K562 (cell line): ENCODE results near the gene MAP1S. TPM values are rescaled to one million over a fixed set of nuclear protein-coding genes. Genes with fewer than 3 reads are reported as not detected.

ENCODE experiments used
- CHD4 ChIP-seq: fragments of 200-600 bp; sonication (generic); IDR thresholded peaks from 3 replicates; pipeline ENCODE4 v1.6.1; 2012; ENCODE audit warnings: low read depth, mild to moderate bottlenecking, mixed read lengths, low read length, inconsistent platforms; ENCODE audit not compliant: insufficient read depth, insufficient replicate concordance, poor library complexity, severe bottlenecking
- KDM1A ChIP-seq, 2 experiments: fragments of 450-650 bp; IDR thresholded peaks; 2 replicates each; pipeline ENCODE4 v1.6.1; 2016; ENCODE audit warnings: mild to moderate bottlenecking in 2 of 2
- PTTG1 ChIP-seq: fragments of 450-650 bp; IDR thresholded peaks from 2 replicates; pipeline ENCODE4 v1.6.1; 2016; ENCODE audit warnings: low read depth, mild to moderate bottlenecking, missing genetic modification characterization, missing compliant biosample characterization
- TCF7L2 ChIP-seq: fragments of 150-350 bp; IDR thresholded peaks from 2 replicates; pipeline ENCODE4 v1.6.1; 2016; ENCODE audit warnings: low read depth, mild to moderate bottlenecking, low read length, moderate library complexity
- TRIM28 ChIP-seq: fragments of 450-650 bp; IDR thresholded peaks from 2 replicates; pipeline ENCODE4 v1.6.1; 2017
- ZNF347 ChIP-seq: fragments of 450-650 bp; formaldehyde crosslinking; IDR thresholded peaks from 2 replicates; pipeline ENCODE4 v1.4.0; 2020; ENCODE audit warnings: low read depth, mild to moderate bottlenecking, moderate library complexity
- polyA plus RNA-seq, 8 experiments: library from polyadenylated mRNA; depleted of rRNA in 4 of 8; stranded (reverse) in 5 of 8; unstranded in 3 of 8; fragments of >200 nt; fragmentation: Nextera tagmentation in 2 of 8; fragmentation: Illumina TruSeq in 1 of 8; extraction: Ambion mirVana in 2 of 8; extraction: Trizol in 1 of 8; gene quantifications; 2 replicates each; pipeline versions ENCODE4 v1.2.1 to v1.2.3, GENCODE V29; 2011 to 2014; ENCODE audit warnings: inconsistent platforms in 1 of 8, missing spikeins in 1 of 8
- total RNA-seq, 7 experiments: library from RNA; depleted of rRNA in 6 of 7; stranded (reverse); fragments of >200 nt in 6 of 7; fragmentation: Illumina TruSeq in 2 of 7; extraction: Trizol in 2 of 7; gene quantifications; 2 replicates each; pipeline versions ENCODE4 v1.2.1 to v1.2.3, GENCODE V29; 2011 to 2021; ENCODE audit warnings: low replicate concordance in 1 of 7
- TF ChIP-seq, protein P1 (sequence below): fragments of 200-600 bp; sonication (generic); IDR thresholded peaks from one replicate; pipeline ENCODE4 v1.6.1; 2012; ENCODE audit warnings: mild to moderate bottlenecking, low read depth, low read length, inconsistent platforms

MAP1S gene
- total and polyA plus RNA-seq, 9 of the 15 experiments (the other 6 are each of a cell fraction or from before 2014, with no cell fraction given): 2.0 to 81.0 (median 9.5) TPM

GRCh38 chr19:17706750-17707181 lies 12.5 kb upstream of the MAP1S start (continued):
- TF ChIP-seq, protein P1, sequence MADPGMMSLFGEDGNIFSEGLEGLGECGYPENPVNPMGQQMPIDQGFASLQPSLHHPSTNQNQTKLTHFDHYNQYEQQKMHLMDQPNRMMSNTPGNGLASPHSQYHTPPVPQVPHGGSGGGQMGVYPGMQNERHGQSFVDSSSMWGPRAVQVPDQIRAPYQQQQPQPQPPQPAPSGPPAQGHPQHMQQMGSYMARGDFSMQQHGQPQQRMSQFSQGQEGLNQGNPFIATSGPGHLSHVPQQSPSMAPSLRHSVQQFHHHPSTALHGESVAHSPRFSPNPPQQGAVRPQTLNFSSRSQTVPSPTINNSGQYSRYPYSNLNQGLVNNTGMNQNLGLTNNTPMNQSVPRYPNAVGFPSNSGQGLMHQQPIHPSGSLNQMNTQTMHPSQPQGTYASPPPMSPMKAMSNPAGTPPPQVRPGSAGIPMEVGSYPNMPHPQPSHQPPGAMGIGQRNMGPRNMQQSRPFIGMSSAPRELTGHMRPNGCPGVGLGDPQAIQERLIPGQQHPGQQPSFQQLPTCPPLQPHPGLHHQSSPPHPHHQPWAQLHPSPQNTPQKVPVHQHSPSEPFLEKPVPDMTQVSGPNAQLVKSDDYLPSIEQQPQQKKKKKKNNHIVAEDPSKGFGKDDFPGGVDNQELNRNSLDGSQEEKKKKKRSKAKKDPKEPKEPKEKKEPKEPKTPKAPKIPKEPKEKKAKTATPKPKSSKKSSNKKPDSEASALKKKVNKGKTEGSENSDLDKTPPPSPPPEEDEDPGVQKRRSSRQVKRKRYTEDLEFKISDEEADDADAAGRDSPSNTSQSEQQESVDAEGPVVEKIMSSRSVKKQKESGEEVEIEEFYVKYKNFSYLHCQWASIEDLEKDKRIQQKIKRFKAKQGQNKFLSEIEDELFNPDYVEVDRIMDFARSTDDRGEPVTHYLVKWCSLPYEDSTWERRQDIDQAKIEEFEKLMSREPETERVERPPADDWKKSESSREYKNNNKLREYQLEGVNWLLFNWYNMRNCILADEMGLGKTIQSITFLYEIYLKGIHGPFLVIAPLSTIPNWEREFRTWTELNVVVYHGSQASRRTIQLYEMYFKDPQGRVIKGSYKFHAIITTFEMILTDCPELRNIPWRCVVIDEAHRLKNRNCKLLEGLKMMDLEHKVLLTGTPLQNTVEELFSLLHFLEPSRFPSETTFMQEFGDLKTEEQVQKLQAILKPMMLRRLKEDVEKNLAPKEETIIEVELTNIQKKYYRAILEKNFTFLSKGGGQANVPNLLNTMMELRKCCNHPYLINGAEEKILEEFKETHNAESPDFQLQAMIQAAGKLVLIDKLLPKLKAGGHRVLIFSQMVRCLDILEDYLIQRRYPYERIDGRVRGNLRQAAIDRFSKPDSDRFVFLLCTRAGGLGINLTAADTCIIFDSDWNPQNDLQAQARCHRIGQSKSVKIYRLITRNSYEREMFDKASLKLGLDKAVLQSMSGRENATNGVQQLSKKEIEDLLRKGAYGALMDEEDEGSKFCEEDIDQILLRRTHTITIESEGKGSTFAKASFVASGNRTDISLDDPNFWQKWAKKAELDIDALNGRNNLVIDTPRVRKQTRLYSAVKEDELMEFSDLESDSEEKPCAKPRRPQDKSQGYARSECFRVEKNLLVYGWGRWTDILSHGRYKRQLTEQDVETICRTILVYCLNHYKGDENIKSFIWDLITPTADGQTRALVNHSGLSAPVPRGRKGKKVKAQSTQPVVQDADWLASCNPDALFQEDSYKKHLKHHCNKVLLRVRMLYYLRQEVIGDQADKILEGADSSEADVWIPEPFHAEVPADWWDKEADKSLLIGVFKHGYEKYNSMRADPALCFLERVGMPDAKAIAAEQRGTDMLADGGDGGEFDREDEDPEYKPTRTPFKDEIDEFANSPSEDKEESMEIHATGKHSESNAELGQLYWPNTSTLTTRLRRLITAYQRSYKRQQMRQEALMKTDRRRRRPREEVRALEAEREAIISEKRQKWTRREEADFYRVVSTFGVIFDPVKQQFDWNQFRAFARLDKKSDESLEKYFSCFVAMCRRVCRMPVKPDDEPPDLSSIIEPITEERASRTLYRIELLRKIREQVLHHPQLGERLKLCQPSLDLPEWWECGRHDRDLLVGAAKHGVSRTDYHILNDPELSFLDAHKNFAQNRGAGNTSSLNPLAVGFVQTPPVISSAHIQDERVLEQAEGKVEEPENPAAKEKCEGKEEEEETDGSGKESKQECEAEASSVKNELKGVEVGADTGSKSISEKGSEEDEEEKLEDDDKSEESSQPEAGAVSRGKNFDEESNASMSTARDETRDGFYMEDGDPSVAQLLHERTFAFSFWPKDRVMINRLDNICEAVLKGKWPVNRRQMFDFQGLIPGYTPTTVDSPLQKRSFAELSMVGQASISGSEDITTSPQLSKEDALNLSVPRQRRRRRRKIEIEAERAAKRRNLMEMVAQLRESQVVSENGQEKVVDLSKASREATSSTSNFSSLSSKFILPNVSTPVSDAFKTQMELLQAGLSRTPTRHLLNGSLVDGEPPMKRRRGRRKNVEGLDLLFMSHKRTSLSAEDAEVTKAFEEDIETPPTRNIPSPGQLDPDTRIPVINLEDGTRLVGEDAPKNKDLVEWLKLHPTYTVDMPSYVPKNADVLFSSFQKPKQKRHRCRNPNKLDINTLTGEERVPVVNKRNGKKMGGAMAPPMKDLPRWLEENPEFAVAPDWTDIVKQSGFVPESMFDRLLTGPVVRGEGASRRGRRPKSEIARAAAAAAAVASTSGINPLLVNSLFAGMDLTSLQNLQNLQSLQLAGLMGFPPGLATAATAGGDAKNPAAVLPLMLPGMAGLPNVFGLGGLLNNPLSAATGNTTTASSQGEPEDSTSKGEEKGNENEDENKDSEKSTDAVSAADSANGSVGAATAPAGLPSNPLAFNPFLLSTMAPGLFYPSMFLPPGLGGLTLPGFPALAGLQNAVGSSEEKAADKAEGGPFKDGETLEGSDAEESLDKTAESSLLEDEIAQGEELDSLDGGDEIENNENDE: no peak
- TF ChIP-seq TRIM28: no peak
- peak; percentile 84 to 90 for TF ChIP-seq KDM1A (IDR thresholded peaks at IDR 0.05)
- no peak for TF ChIP-seq ZNF347 (CRISPR knock-in tag)
- no peak for TF ChIP-seq TCF7L2
- TF ChIP-seq PTTG1 (tag): no peak
- TF ChIP-seq CHD4: peak; percentile 79
